Measurements from ENCODE around the gene ATXN2L.

- TF ChIP-seq RARA (CRISPR knock-in tag; IDR thresholded peaks at IDR 0.05) (no peak), ZNF446 (CRISPR knock-in tag; IDR thresholded peaks at IDR 0.05) (no peak), REST (IDR thresholded peaks at IDR 0.05; ENCODE audit: borderline replicate concordance in 1 of 2, low read depth in 1 of 2, low read length in 2 of 2) (no peak), ZBTB42 (CRISPR knock-in tag; IDR thresholded peaks at IDR 0.05) (no peak), ZNF572 (CRISPR knock-in tag; IDR thresholded peaks at IDR 0.05) (no peak), ZNF274 (CRISPR knock-in tag; IDR thresholded peaks at IDR 0.05) (no peak), TCF7 (IDR thresholded peaks at IDR 0.05; ENCODE audit: low read depth) (no peak), NFE2L1 (CRISPR knock-in tag; IDR thresholded peaks at IDR 0.05; ENCODE audit: borderline replicate concordance) (no peak), TAF1 (CRISPR knock-in tag; IDR thresholded peaks at IDR 0.05) (no peak), CREBL2 (CRISPR knock-in tag; IDR thresholded peaks at IDR 0.05; ENCODE audit: borderline replicate concordance) (no peak), HDAC2 (CRISPR knock-in tag; IDR thresholded peaks at IDR 0.05) (no peak), MAZ (IDR thresholded peaks at IDR 0.05; ENCODE audit: borderline replicate concordance, low read depth, low read length) (no peak), MAZ (CRISPR knock-in tag; IDR thresholded peaks at IDR 0.05; ENCODE audit: low read depth) (no peak), SIN3A (IDR thresholded peaks at IDR 0.05; ENCODE audit: borderline replicate concordance, low read depth, low read length) (no peak)
Observed at GRCh38 chr16:28839004-28839639, 16.3 kb downstream of the ATXN2L start.
